Measurements from ENCODE around the gene PRAC1. TPM values are rescaled to one million over a fixed set of nuclear protein-coding genes. Genes with fewer than 3 reads are reported as not detected.

The PRAC1 gene
- total and polyA plus RNA-seq, 2 of the 8 experiments (the other 6 are each of a cell fraction or from before 2014, with no cell fraction given), result not detected

GRCh38 chr17:48732688-48733629, 10.6 kb upstream of the PRAC1 start:
- peaks cover 0 to 9% (median 4%) of the 10 kb centered on the region in 4 experiments; a peak in 4 of 7 replicates for H3K4me1 ChIP-seq (replicated peaks in 1 of 4; ENCODE audit: control insufficient read depth in 3 of 4, insufficient read depth in 4 of 4, low read length in 3 of 4)
- POLR2A ChIA-PET (ENCODE audit: partially characterized antibody), result interaction anchor here (1.0 kb wide), 1 partner anchor 13 kb away, joined by 3 read pairs; no protein-coding TSS in a partner anchor
- no peak overlapping the region for H4K91ac ChIP-seq (replicated peaks; ENCODE audit: insufficient read length, low read length)
- DNase-seq (ENCODE audit: low read depth in 1 of 2, low spot score in 2 of 2) (no peak), FAIRE-seq (no peak)
- H2BK12ac ChIP-seq (ENCODE audit: low read depth, low read length), result no peak overlapping the region
- H3K36me3 ChIP-seq (ENCODE audit: control insufficient read depth in 2 of 4, insufficient read depth in 4 of 4, low read length in 3 of 4), result peaks cover 0 to 7% (median 0%) of the 10 kb centered on the region in 4 experiments; a peak in 1 of 8 replicates
- H2BK5ac ChIP-seq (ENCODE audit: low read depth, low read length), result no peak overlapping the region
- no peaks in the 10 kb centered on the region for H3K23me2 ChIP-seq (ENCODE audit: low read depth, low read length)
- H3K18ac ChIP-seq (ENCODE audit: extremely low read depth, low read length), result no peak overlapping the region
- H4K20me1 ChIP-seq (replicated peaks in 1 of 2; ENCODE audit: control insufficient read depth in 1 of 2, insufficient read depth in 2 of 2, low read length in 2 of 2), result peaks cover 7 to 29% of the 10 kb centered on the region in 2 experiments
- H3K4me2 ChIP-seq (ENCODE audit: insufficient read depth in 1 of 2, low read depth in 2 of 2, low read length in 2 of 2), result no peak overlapping the region
- H3K56ac ChIP-seq (replicated peaks; ENCODE audit: insufficient read length, low read depth, low read length), result no peak overlapping the region
- TF ChIP-seq SUZ12 (IDR thresholded peaks at IDR 0.05; ENCODE audit: low read length) (peak; percentile 76), CBX5 (IDR thresholded peaks at IDR 0.05; ENCODE audit: low read depth, low read length) (no peak), EZH2 (IDR thresholded peaks at IDR 0.05; ENCODE audit: low read depth, low read length, severe bottlenecking) (peak; percentile 80), RNF2 (IDR thresholded peaks at IDR 0.05; ENCODE audit: borderline replicate concordance, low read depth, low read length, missing control alignments, poor library complexity, severe bottlenecking) (peak; percentile 42), BCL11A (IDR thresholded peaks at IDR 0.05; ENCODE audit: low read depth in 2 of 2, low read length in 2 of 2) (no peak), RXRA (IDR thresholded peaks at IDR 0.05; ENCODE audit: insufficient read depth, low read depth, low read length) (0 out of 2 replicates have a peak, but pooled peaks have one; percentile 9), KDM4A (IDR thresholded peaks at IDR 0.05; ENCODE audit: low read depth, low read length, severe bottlenecking) (no peak), CTBP2 (IDR thresholded peaks at IDR 0.05; ENCODE audit: borderline replicate concordance, insufficient read depth, insufficient read length, low read length) (peak; percentile 75)
- no peaks in the 10 kb centered on the region; the same call in 1 of the 2 replicates for H3K79me1 ChIP-seq (ENCODE audit: low read depth, low read length)
- H4K8ac ChIP-seq (ENCODE audit: extremely low read depth, insufficient read depth, low read length), result no peak overlapping the region
- no peak overlapping the region for H3K9ac ChIP-seq (replicated peaks in 1 of 4; ENCODE audit: extremely low read depth in 1 of 4, low read depth in 3 of 4, low read length in 3 of 4)
- H3K27me3 ChIP-seq (replicated peaks in 1 of 4; ENCODE audit: control insufficient read depth in 3 of 4, extremely low read depth in 1 of 4, insufficient read depth in 3 of 4, low read length in 3 of 4), result peaks cover 91 to 100% (median 100%) of the 10 kb centered on the region in 4 experiments
- no peak overlapping the region for H2BK120ac ChIP-seq (replicated peaks; ENCODE audit: low read depth, low read length)
- no peak overlapping the region for H4K5ac ChIP-seq (ENCODE audit: insufficient read length, low read depth, low read length)
- no peak overlapping the region for H3K4ac ChIP-seq (replicated peaks; ENCODE audit: insufficient read length, low read depth, low read length)
- H3K79me2 ChIP-seq (ENCODE audit: control insufficient read depth in 1 of 2, insufficient read depth in 2 of 2, low read length in 2 of 2), result no peaks in the 10 kb centered on the region
- H2AFZ ChIP-seq (ENCODE audit: low read length), result no peak overlapping the region
- H2BK15ac ChIP-seq (ENCODE audit: low read length), result no peak overlapping the region
- no peak overlapping the region for H3K4me3 ChIP-seq (ENCODE audit: extremely low read depth in 1 of 4, insufficient read depth in 2 of 4, low read depth in 3 of 4, low read length in 4 of 4)
- no peak overlapping the region for H3K27ac ChIP-seq (ENCODE audit: low read depth, low read length)
- no peak overlapping the region for H2BK20ac ChIP-seq (ENCODE audit: low read length)
- H3K9me3 ChIP-seq (ENCODE audit: insufficient read depth in 2 of 2, low read depth in 1 of 2, low read length in 1 of 2), result no peaks in the 10 kb centered on the region
- H3K14ac ChIP-seq (ENCODE audit: insufficient read length), result no peak overlapping the region
- CTCF ChIA-PET (ENCODE audit: partially characterized antibody), result interaction anchor here (0.9 to 10.1 kb wide), 12 partner anchors 11 to 153 kb away, joined by 3 to 145 read pairs (median 5); partner anchors contain the start of genes PRAC1 and PRAC2
- no peak overlapping the region for H2AK5ac ChIP-seq (ENCODE audit: low read depth, low read length)
- no peak overlapping the region for H3K23ac ChIP-seq (ENCODE audit: insufficient read length)
- WGBS, 2 experiments (ENCODE audit: extremely low coverage in 1 of 2, insufficient coverage in 1 of 2, insufficient read length in 1 of 2, insufficient replicate concordance in 2 of 2, low coverage in 1 of 2, low lambda C conversion rate in 2 of 2, missing lambda C conversion rate in 1 of 2), result 7% methylated on average over 37 of the region's 50 CpGs; no CpG with 5 or more reads in 1 of the 2 experiments
